CD14-positive monocyte (primary cell): ENCODE results near the gene SLC36A3. TPM values are rescaled to one million over a fixed set of nuclear protein-coding genes. Genes with fewer than 3 reads are reported as not detected.

Experiments
- DNase-seq, 3 donors: peaks; one replicate each; pipeline ENCODE4 v3.0.0-alpha.2; 2011 to 2022
- H2AFZ ChIP-seq: 2 replicates; pipeline ENCODE4 v1.6.0; 2012; ENCODE audit warnings: mild to moderate bottlenecking, low read depth, low read length, inconsistent platforms; ENCODE audit not compliant: insufficient read depth, poor library complexity, severe bottlenecking
- H3K27ac ChIP-seq, 2 donors: 1 replicate in 1 of 2; 2 replicates in 1 of 2; pipeline ENCODE4 v1.5.1; 2012 to 2013; ENCODE audit warnings: low read length in 2 of 2, control low read depth in 1 of 2, inconsistent platforms in 1 of 2, low read depth in 1 of 2, mild to moderate bottlenecking in 1 of 2
- H3K27me3 ChIP-seq, 2 donors: one replicate each; pipeline versions ENCODE4 v1.6.0 to v1.6.1; 2011 to 2013; ENCODE audit warnings: low read length in 2 of 2; ENCODE audit not compliant: control insufficient read depth in 2 of 2, insufficient read depth in 2 of 2
- H3K36me3 ChIP-seq, 2 donors: replicated peaks in 1 of 2; 1 replicate in 1 of 2; 2 replicates in 1 of 2; pipeline versions ENCODE4 v1.5.1 to v1.6.1; 2012 to 2013; ENCODE audit warnings: low read length in 2 of 2, control low read depth in 1 of 2, inconsistent platforms in 1 of 2, mild to moderate bottlenecking in 1 of 2; ENCODE audit not compliant: insufficient read depth in 2 of 2, control insufficient read depth in 1 of 2
- H3K4me1 ChIP-seq, 2 donors: 1 replicate in 1 of 2; 2 replicates in 1 of 2; pipeline versions ENCODE4 v1.5.1 to v1.6.1; 2012 to 2013; ENCODE audit warnings: low read length in 2 of 2, control low read depth in 1 of 2, inconsistent platforms in 1 of 2, mild to moderate bottlenecking in 1 of 2, moderate library complexity in 1 of 2; ENCODE audit not compliant: insufficient read depth in 2 of 2, control insufficient read depth in 1 of 2
- H3K4me2 ChIP-seq: replicated peaks from 2 replicates; pipeline ENCODE3; 2012; ENCODE audit warnings: low read length, moderate library complexity, mild to moderate bottlenecking; ENCODE audit not compliant: poor library complexity, severe bottlenecking; ENCODE audit errors: extremely low read depth
- H3K4me3 ChIP-seq, 3 experiments: fragments of 200-600 bp in 1 of 3; sonication (generic) in 1 of 3; replicated peaks in 1 of 3; 1 replicate in 2 of 3; 2 replicates in 1 of 3; pipeline ENCODE4 v1.5.1; 2011 to 2013; ENCODE audit warnings: low read length in 3 of 3, mild to moderate bottlenecking in 3 of 3, control low read depth in 2 of 3, low read depth in 2 of 3, inconsistent platforms in 1 of 3, moderate library complexity in 1 of 3
- H3K79me2 ChIP-seq: 2 replicates; pipeline ENCODE4 v1.6.0; 2012; ENCODE audit warnings: mild to moderate bottlenecking, control low read depth, inconsistent platforms, low read length, moderate library complexity; ENCODE audit not compliant: insufficient read depth
- H3K9ac ChIP-seq: 2 replicates; pipeline ENCODE4 v1.6.0; 2017; ENCODE audit warnings: low read length, mild to moderate bottlenecking; ENCODE audit not compliant: insufficient read depth, poor library complexity, severe bottlenecking
- H3K9me3 ChIP-seq, 2 donors: replicated peaks in 1 of 2; 1 replicate in 1 of 2; 2 replicates in 1 of 2; pipeline versions ENCODE4 v1.5.1 to v1.6.1; 2012 to 2013; ENCODE audit warnings: low read length in 2 of 2, control low read depth in 1 of 2; ENCODE audit not compliant: control insufficient read depth in 1 of 2, insufficient read depth in 1 of 2
- H4K20me1 ChIP-seq: 2 replicates; pipeline ENCODE4 v1.6.0; 2012; ENCODE audit warnings: mild to moderate bottlenecking, low read length, control low read depth, moderate library complexity; ENCODE audit not compliant: insufficient read depth
- H3K27ac Mint-ChIP-seq, 7 donors: one replicate each; pipeline ENCODE4 v1.8.0; 2020; ENCODE audit warnings: mild to moderate bottlenecking in 7 of 7, mixed read lengths in 7 of 7, moderate library complexity in 6 of 7, inconsistent platforms in 2 of 7
- H3K27me3 Mint-ChIP-seq, 3 donors: one replicate each; pipeline ENCODE4 v1.8.0; 2021 to 2022; ENCODE audit warnings: low read depth in 3 of 3, mild to moderate bottlenecking in 3 of 3, mixed read lengths in 3 of 3, moderate library complexity in 3 of 3, inconsistent platforms in 1 of 3
- H3K36me3 Mint-ChIP-seq, 2 donors: one replicate each; pipeline ENCODE4 v1.8.0; 2020; ENCODE audit warnings: mixed read lengths in 2 of 2, inconsistent platforms in 1 of 2, mild to moderate bottlenecking in 1 of 2
- H3K4me1 Mint-ChIP-seq: one replicate; pipeline ENCODE4 v1.8.0; 2020; ENCODE audit warnings: mild to moderate bottlenecking, mixed read lengths
- H3K4me3 Mint-ChIP-seq, 2 donors: one replicate each; pipeline ENCODE4 v1.8.0; 2020; ENCODE audit warnings: mild to moderate bottlenecking in 2 of 2, mixed read lengths in 2 of 2, moderate library complexity in 1 of 2
- H3K9me3 Mint-ChIP-seq, 7 donors: one replicate each; pipeline ENCODE4 v1.8.0; 2020 to 2022; ENCODE audit warnings: mixed read lengths in 7 of 7, mild to moderate bottlenecking in 6 of 7, moderate library complexity in 6 of 7, inconsistent platforms in 2 of 7
- CTCF ChIP-seq: fragments of 200-600 bp; IDR thresholded peaks from one replicate; pipeline ENCODE4 v1.8.0; 2022; ENCODE audit warnings: antibody characterized with exemption, mild to moderate bottlenecking
- WGBS: methylation state at CpG from one replicate; pipeline ENCODE4 v1.1.5; 2013; ENCODE audit warnings: missing lambda C conversion rate; ENCODE audit not compliant: insufficient coverage; 5-methylcytosine and 5-hydroxymethylcytosine counted together
- intact Hi-C, 2 donors: fragments of 100-400 bp; cut with micrococcal nuclease; formaldehyde crosslinking; loops; one replicate each; pipeline versions ENCODE4 v1.15.0 to v1.15.1; 2023
- polyA plus RNA-seq, 3 donors: library from polyadenylated mRNA; depleted of rRNA in 1 of 3; unstranded in 2 of 3; stranded (reverse) in 1 of 3; fragments of 300-500 nt in 2 of 3; fragments of >200 nt in 1 of 3; fragmentation: Illumina TruSeq in 2 of 3; gene quantifications; 1 replicate in 2 of 3; 2 replicates in 1 of 3; pipeline ENCODE4 v1.2.3, GENCODE V29; 2012 to 2021

SLC36A3 gene
- polyA plus RNA-seq, 3 donors, result not detected

- peak overlapping the region; percentile 5 for H3K4me2 ChIP-seq
- H3K4me3 ChIP-seq, result no peak overlapping the region
- H3K4me1 ChIP-seq, result peaks cover 22 to 23% of the 10 kb centered on the region in 2 donors
- Mint-ChIP-seq H3K36me3 (peaks cover 36 to 44% of the 10 kb centered on the region in 2 donors), H3K9me3 (no peaks in the 10 kb centered on the region), H3K4me1 (peaks cover 24% of the 10 kb centered on the region), H3K4me3 (no peak overlapping the region), H3K27me3 (peaks cover under 1 to 3% (median 1%) of the 10 kb centered on the region in 3 donors), H3K27ac (peak overlapping the region; percentile 74 to 95 (median 90))
- TF ChIP-seq CTCF, result no peak
- H3K27me3 ChIP-seq, result no peaks in the 10 kb centered on the region
- peak overlapping the region in 1 of 2 donors; percentile 74 for H3K27ac ChIP-seq
- H4K20me1 ChIP-seq, result peaks cover 52% of the 10 kb centered on the region
- 40% methylated on average over 1 of the region's 1 CpG for WGBS
- no peak overlapping the region for H3K9ac ChIP-seq
- intact Hi-C loops, result no loop called here
- peaks cover 38% of the 10 kb centered on the region for H3K79me2 ChIP-seq
- H2AFZ ChIP-seq, result no peak overlapping the region
- H3K36me3 ChIP-seq, result peaks cover 58 to 85% of the 10 kb centered on the region in 2 donors
- H3K9me3 ChIP-seq, result no peaks in the 10 kb centered on the region
- peak; percentile 55 to 83 (median 65) for DNase-seq
Observed at GRCh38 chr5:151264113-151264512, 39.5 kb downstream of the SLC36A3 start.

- no peak for DNase-seq
- Mint-ChIP-seq H3K27ac (peak overlapping the region in 1 of 7 donors; percentile 54), H3K4me1 (peaks cover 40% of the 10 kb centered on the region), H3K4me3 (no peak overlapping the region), H3K9me3 (no peaks in the 10 kb centered on the region), H3K36me3 (peaks cover 41 to 52% of the 10 kb centered on the region in 2 donors), H3K27me3 (peaks cover 0 to 3% (median 2%) of the 10 kb centered on the region in 3 donors)
- no peaks in the 10 kb centered on the region for H3K9me3 ChIP-seq
- no peak for TF ChIP-seq CTCF
- H3K27me3 ChIP-seq, result no peaks in the 10 kb centered on the region
- intact Hi-C loops, result no loop called here
- 100% methylated on average over 3 of the region's 3 CpGs for WGBS
- peaks cover 51% of the 10 kb centered on the region for H3K79me2 ChIP-seq
- H3K4me1 ChIP-seq, result peaks cover 38 to 39% of the 10 kb centered on the region in 2 donors
- H3K4me3 ChIP-seq, result no peak overlapping the region
- H2AFZ ChIP-seq, result no peak overlapping the region
- H3K4me2 ChIP-seq, result no peak overlapping the region
- H3K27ac ChIP-seq, result no peak overlapping the region
- H3K9ac ChIP-seq, result no peak overlapping the region
- H4K20me1 ChIP-seq, result peaks cover 68% of the 10 kb centered on the region
- peaks cover 43 to 69% of the 10 kb centered on the region in 2 donors for H3K36me3 ChIP-seq
Observed at GRCh38 chr5:151262532-151262931, 41.0 kb downstream of the SLC36A3 start.
